ENCODE results near the gene RALGDS.

RALGDS gene

GRCh38 chr9:133119846-133120500 lies 1.1 kb downstream of the RALGDS start:
- peaks cover 80% of the 10 kb centered on the region for H3K4me1 Mint-ChIP-seq
- no peaks in the 10 kb centered on the region for H3K9me3 Mint-ChIP-seq
- TF ChIP-seq, protein P1, sequence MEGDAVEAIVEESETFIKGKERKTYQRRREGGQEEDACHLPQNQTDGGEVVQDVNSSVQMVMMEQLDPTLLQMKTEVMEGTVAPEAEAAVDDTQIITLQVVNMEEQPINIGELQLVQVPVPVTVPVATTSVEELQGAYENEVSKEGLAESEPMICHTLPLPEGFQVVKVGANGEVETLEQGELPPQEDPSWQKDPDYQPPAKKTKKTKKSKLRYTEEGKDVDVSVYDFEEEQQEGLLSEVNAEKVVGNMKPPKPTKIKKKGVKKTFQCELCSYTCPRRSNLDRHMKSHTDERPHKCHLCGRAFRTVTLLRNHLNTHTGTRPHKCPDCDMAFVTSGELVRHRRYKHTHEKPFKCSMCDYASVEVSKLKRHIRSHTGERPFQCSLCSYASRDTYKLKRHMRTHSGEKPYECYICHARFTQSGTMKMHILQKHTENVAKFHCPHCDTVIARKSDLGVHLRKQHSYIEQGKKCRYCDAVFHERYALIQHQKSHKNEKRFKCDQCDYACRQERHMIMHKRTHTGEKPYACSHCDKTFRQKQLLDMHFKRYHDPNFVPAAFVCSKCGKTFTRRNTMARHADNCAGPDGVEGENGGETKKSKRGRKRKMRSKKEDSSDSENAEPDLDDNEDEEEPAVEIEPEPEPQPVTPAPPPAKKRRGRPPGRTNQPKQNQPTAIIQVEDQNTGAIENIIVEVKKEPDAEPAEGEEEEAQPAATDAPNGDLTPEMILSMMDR (IDR thresholded peaks at IDR 0.05) = no peak
- no peak overlapping the region for H3K27ac Mint-ChIP-seq
- DNase-seq = no peak
- peaks cover 2% of the 10 kb centered on the region for H3K27me3 Mint-ChIP-seq (ENCODE audit: low read depth, poor library complexity)
- H3K36me3 Mint-ChIP-seq (ENCODE audit: low read depth) = no peaks in the 10 kb centered on the region
- H3K4me3 Mint-ChIP-seq = peak overlapping the region; percentile 77

- Mint-ChIP-seq H3K9me3 (no peaks in the 10 kb centered on the region), H3K36me3 (ENCODE audit: low read depth) (no peaks in the 10 kb centered on the region), H3K27me3 (ENCODE audit: low read depth, poor library complexity) (no peaks in the 10 kb centered on the region), H3K27ac (no peak overlapping the region), H3K4me3 (peak overlapping the region; percentile 77), H3K4me1 (peaks cover 82% of the 10 kb centered on the region)
- TF ChIP-seq, protein P1 (IDR thresholded peaks at IDR 0.05) = no peak
- DNase-seq = peak; percentile 51
Measured at GRCh38 chr9:133119103-133119845, 1.8 kb downstream of the RALGDS start.

DNA sequence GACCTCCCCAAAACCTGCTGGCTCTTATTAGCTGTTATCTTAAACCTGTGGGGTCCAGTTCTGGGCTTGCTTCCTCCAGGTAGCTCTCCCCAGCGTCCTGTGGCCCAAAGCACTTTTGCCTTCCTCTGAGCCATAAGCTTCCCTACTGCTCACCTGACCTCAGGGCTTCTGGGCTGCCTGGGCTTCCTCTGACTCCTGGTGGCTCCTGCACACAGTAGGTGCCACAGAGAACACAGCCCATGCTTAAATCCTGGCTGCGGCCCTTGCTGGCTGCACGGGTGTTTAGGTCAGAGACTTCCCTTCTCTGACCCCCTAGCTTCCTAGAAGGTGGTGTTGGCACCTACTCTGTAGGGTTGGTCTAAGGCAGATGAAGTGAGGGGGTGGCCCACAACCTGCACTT lies 2.5 kb downstream of the RALGDS start:
- H3K9me3 Mint-ChIP-seq = no peaks in the 10 kb centered on the region
- H3K36me3 Mint-ChIP-seq (ENCODE audit: low read depth) = no peaks in the 10 kb centered on the region
- peaks cover 82% of the 10 kb centered on the region for H3K4me1 Mint-ChIP-seq
- H3K4me3 Mint-ChIP-seq = peak overlapping the region; percentile 77
- DNase-seq = no peak
- TF ChIP-seq, protein P1 (IDR thresholded peaks at IDR 0.05) = no peak
- H3K27ac Mint-ChIP-seq = peak overlapping the region; percentile 23
- no peaks in the 10 kb centered on the region for H3K27me3 Mint-ChIP-seq (ENCODE audit: low read depth, poor library complexity)

- DNase-seq = no peak
- Mint-ChIP-seq H3K9me3 (no peaks in the 10 kb centered on the region), H3K27me3 (ENCODE audit: low read depth, poor library complexity) (no peaks in the 10 kb centered on the region), H3K27ac (no peak overlapping the region), H3K4me1 (peaks cover 82% of the 10 kb centered on the region), H3K4me3 (no peak overlapping the region), H3K36me3 (ENCODE audit: low read depth) (no peaks in the 10 kb centered on the region)
- TF ChIP-seq, protein P1 (IDR thresholded peaks at IDR 0.05) = no peak
Measured at GRCh38 chr9:133118179-133118520, 2.9 kb downstream of the RALGDS start.

- H3K27ac Mint-ChIP-seq = no peak overlapping the region
- no peaks in the 10 kb centered on the region for H3K9me3 Mint-ChIP-seq
- no peaks in the 10 kb centered on the region for H3K27me3 Mint-ChIP-seq (ENCODE audit: low read depth, poor library complexity)
- H3K4me1 Mint-ChIP-seq = peaks cover 77% of the 10 kb centered on the region
- H3K36me3 Mint-ChIP-seq (ENCODE audit: low read depth) = no peaks in the 10 kb centered on the region
- DNase-seq = no peak
- H3K4me3 Mint-ChIP-seq = no peak overlapping the region
- TF ChIP-seq, protein P1 (IDR thresholded peaks at IDR 0.05) = no peak
Measured at GRCh38 chr9:133117271-133118178, 3.5 kb downstream of the RALGDS start.

Data from nephron progenitor cell (in vitro differentiated cells).